Adrenal gland (tissue), 5 donors: ENCODE measurements around the gene DUSP18.

Experiments used
- POLR2A ChIP-seq, 2 donors: fragments of 450-650 bp; IDR thresholded peaks; one replicate each; pipeline ENCODE4 v1.6.1; 2017; ENCODE audit warnings: antibody characterized with exemption in 2 of 2, mild to moderate bottlenecking in 2 of 2, moderate library complexity in 1 of 2
- TF ChIP-seq, protein P1 (sequence below), 6 experiments: fragments of 450-650 bp in 4 of 6; fragments of 200-600 bp in 2 of 6; sonication (generic) in 1 of 6; IDR thresholded peaks; 1 replicate in 5 of 6; 2 replicates in 1 of 6; pipeline versions ENCODE4 v1.5.1 to v1.8.0; 2016 to 2021; ENCODE audit warnings: antibody characterized with exemption in 6 of 6, mild to moderate bottlenecking in 2 of 6, moderate library complexity in 1 of 6
- donor health status: DM: no; HTN: no; CAD: no.

- TF ChIP-seq, protein P1, sequence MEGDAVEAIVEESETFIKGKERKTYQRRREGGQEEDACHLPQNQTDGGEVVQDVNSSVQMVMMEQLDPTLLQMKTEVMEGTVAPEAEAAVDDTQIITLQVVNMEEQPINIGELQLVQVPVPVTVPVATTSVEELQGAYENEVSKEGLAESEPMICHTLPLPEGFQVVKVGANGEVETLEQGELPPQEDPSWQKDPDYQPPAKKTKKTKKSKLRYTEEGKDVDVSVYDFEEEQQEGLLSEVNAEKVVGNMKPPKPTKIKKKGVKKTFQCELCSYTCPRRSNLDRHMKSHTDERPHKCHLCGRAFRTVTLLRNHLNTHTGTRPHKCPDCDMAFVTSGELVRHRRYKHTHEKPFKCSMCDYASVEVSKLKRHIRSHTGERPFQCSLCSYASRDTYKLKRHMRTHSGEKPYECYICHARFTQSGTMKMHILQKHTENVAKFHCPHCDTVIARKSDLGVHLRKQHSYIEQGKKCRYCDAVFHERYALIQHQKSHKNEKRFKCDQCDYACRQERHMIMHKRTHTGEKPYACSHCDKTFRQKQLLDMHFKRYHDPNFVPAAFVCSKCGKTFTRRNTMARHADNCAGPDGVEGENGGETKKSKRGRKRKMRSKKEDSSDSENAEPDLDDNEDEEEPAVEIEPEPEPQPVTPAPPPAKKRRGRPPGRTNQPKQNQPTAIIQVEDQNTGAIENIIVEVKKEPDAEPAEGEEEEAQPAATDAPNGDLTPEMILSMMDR (IDR thresholded peaks at IDR 0.05), result no peak
- TF ChIP-seq POLR2A (IDR thresholded peaks at IDR 0.05), result no peak
These were observed 21.0 kb downstream of the DUSP18 start for GRCh38 chr22:30646518-30647160.
